ENCODE results near the gene CTSC.

GRCh38 chr11:88317536-88317935 lies 20.0 kb downstream of the CTSC start:
- TF ChIP-seq EZH2 (IDR thresholded peaks at IDR 0.05; ENCODE audit: borderline replicate concordance, insufficient read depth, low read depth, low read length, poor library complexity, severe bottlenecking) = no peak
- TF ChIP-seq CTCF (IDR thresholded peaks at IDR 0.05) = no peak
